HG03460 (cell line): ENCODE measurements around the gene DYNLT1.
"Not testable (repeated sequence)": the region's sequence is repeated elsewhere in the genome, so short reads cannot be mapped to it uniquely, and the experiment has no call there.

Experiments used
- ATAC-seq: cut with Tn5 transposase; IDR thresholded peaks from one replicate; pipeline ENCODE4 v1.9.1; 2021; ENCODE audit not compliant: unreplicated experiment

The DYNLT1 gene

GRCh38 chr6:158663625-158664165 is 19.2 kb upstream of the DYNLT1 start:
- no peak for ATAC-seq

- ATAC-seq, result no peak
Observed at GRCh38 chr6:158662954-158663624, 18.5 kb upstream of the DYNLT1 start.

- ATAC-seq, result no peak
Observed at GRCh38 chr6:158662607-158662953, 18.0 kb upstream of the DYNLT1 start.

- no peak for ATAC-seq
Observed at GRCh38 chr6:158661156-158661685, 16.7 kb upstream of the DYNLT1 start.

GRCh38 chr6:158660333-158660754 is 15.8 kb upstream of the DYNLT1 start:
- peak; percentile 53 for ATAC-seq

- ATAC-seq, result not testable (repeated sequence)
Observed at GRCh38 chr6:158656986-158657385, 12.4 kb upstream of the DYNLT1 start.

- ATAC-seq, result no peak
Observed at GRCh38 chr6:158655569-158656450, 11.3 kb upstream of the DYNLT1 start.

- ATAC-seq, result no peak
Observed at GRCh38 chr6:158654960-158655489, 10.5 kb upstream of the DYNLT1 start.

- ATAC-seq, result no peak
Observed at GRCh38 chr6:158654498-158654897, 10.0 kb upstream of the DYNLT1 start.

GRCh38 chr6:158653577-158654354 is 9.2 kb upstream of the DYNLT1 start:
- peak; percentile 55 for ATAC-seq

GRCh38 chr6:158651981-158652737 is 7.6 kb upstream of the DYNLT1 start:
- ATAC-seq, result not testable (repeated sequence)

GRCh38 chr6:158649289-158650143 is 5.0 kb upstream of the DYNLT1 start, which contains the start of gene SYTL3:
Gene SYTL3, plus strand, starts transcription at chr6:158650054. Its CDS starts 13,215 bp downstream, at chr6:158663269.
- peak; percentile 42 for ATAC-seq

- ATAC-seq, result peak; percentile 23
Observed at GRCh38 chr6:158648682-158649131, 4.2 kb upstream of the DYNLT1 start.

GRCh38 chr6:158647501-158647900 is 3.0 kb upstream of the DYNLT1 start:
- ATAC-seq, result no peak

GRCh38 chr6:158646023-158646910 is 1.7 kb upstream of the DYNLT1 start:
- ATAC-seq, result no peak

- ATAC-seq, result no peak
Observed at GRCh38 chr6:158645064-158646022, 800 bp upstream of the DYNLT1 start.

- no peak for ATAC-seq
Observed at GRCh38 chr6:158643836-158644230, 710 bp downstream of the DYNLT1 start.
